ENCODE results near the gene ATP6V1G2.
A peak's percentile ranks its signal among the peaks of the same experiment; 100 is the strongest.

Gene ATP6V1G2

GRCh38 chr6:31575952-31576685 is 29.7 kb upstream of the ATP6V1G2 start:
- DNase-seq (ENCODE audit: low spot score) = no peak

DNA sequence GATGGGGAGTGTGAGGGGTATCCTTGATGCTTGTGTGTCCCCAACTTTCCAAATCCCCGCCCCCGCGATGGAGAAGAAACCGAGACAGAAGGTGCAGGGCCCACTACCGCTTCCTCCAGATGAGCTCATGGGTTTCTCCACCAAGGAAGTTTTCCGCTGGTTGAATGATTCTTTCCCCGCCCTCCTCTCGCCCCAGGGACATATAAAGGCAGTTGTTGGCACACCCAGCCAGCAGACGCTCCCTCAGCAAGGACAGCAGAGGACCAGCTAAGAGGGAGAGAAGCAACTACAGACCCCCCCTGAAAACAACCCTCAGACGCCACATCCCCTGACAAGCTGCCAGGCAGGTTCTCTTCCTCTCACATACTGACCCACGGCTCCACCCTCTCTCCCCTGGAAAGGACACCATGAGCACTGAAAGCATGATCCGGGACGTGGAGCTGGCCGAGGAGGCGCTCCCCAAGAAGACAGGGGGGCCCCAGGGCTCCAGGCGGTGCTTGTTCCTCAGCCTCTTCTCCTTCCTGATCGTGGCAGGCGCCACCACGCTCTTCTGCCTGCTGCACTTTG is 29.0 kb upstream of the ATP6V1G2 start, which contains the start of gene TNF:
Gene TNF (plus strand): TSS at position 231 of the 567 bp plus-strand sequence. CDS start 177 bp downstream, at position 408.
- DNase-seq (ENCODE audit: low spot score) = peak; percentile 79

GRCh38 chr6:31574106-31575061 is 28.0 kb upstream of the ATP6V1G2 start:
- no peak for DNase-seq (ENCODE audit: low spot score)

DNA sequence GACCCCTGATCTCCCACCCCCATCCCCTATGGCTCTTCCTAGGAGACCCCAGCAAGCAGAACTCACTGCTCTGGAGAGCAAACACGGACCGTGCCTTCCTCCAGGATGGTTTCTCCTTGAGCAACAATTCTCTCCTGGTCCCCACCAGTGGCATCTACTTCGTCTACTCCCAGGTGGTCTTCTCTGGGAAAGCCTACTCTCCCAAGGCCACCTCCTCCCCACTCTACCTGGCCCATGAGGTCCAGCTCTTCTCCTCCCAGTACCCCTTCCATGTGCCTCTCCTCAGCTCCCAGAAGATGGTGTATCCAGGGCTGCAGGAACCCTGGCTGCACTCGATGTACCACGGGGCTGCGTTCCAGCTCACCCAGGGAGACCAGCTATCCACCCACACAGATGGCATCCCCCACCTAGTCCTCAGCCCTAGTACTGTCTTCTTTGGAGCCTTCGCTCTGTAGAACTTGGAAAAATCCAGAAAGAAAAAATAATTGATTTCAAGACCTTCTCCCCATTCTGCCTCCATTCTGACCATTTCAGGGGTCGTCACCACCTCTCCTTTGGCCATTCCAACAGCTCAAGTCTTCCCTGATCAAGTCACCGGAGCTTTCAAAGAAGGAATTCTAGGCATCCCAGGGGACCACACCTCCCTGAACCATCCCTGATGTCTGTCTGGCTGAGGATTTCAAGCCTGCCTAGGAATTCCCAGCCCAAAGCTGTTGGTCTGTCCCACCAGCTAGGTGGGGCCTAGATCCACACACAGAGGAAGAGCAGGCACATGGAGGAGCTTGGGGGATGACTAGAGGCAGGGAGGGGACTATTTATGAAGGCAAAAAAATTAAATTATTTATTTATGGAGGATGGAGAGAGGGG is 27.1 kb upstream of the ATP6V1G2 start:
- DNase-seq (ENCODE audit: low spot score) = no peak

GRCh38 chr6:31572041-31572911 is 25.9 kb upstream of the ATP6V1G2 start, which contains the start of gene LTA:
Gene LTA, plus strand, starts transcription at chr6:31572289. Its CDS starts 454 bp downstream, at chr6:31572743.
- DNase-seq (ENCODE audit: low spot score) = peak; percentile 70

DNA sequence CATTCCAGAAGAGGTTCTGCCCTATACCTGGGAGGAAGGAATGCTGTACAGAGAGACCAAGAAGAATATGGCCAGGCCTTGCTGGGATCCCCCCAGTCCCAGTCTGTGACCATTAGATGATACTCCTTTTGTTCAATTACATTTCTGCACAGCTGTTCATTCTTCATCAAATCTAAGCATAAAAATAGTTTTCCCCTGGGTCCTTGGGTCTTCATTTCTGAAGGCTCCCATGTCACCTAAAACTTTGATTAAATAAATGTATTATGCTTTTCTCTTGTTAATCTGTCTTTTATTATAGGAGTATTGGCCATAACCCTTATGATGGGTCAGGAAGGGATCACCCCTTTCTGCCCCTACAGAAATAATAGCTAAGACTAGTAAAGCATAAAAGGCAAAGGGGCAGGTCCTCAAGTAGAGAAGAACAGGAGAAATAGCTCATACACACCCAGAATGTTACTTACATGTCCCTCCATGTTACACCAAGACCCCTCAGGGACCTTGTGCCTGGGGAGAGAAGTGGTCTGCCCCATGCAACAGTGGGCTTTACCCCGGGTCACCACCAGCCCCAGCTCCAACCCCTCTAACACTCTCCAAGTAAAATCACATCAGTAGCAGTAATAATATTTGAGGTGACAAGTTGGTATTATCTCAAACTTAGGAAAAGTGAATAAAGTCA is 23.6 kb upstream of the ATP6V1G2 start:
- no peak for DNase-seq (ENCODE audit: low spot score)

GRCh38 chr6:31568537-31568961 is 22.1 kb upstream of the ATP6V1G2 start:
- DNase-seq (ENCODE audit: low spot score) = peak; percentile 79

DNA sequence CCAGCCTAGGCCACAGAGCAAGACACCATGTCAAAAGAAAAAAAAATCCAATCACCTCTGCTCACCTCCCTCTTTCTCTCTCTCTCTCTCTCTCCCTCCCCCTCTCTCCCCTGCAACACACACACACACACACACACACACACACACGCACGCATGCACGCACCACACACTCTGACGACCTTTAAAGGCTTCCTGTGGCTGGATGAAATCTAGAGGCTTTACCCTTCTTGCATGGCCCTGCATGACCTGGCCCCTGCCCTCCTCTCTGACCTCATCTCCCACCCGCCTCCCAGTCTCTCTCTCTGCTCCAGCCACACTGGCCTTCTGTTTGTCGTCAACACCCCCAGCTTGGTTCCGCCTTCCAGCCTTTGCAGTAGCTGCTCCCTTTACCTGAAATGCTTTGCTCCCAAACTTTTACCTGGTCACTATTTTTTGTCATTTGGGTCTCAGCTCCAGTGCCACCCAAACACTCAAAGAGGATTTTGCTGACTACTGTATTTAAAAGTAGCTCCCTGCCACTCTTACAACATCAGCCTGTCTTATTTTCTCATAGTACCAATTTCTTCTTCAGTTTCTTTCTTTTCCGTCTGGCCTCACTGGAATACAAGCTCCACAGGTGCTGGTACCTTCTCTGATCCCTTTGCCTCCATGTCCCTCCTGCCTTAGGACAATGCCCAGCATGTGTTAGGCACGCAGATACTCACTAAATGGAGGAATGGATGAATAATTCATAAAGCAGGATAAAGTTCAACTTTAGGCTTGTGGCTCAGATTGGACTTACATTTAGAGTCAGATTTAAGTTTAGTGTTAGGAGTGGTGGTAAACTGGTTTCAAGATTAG is 21.3 kb upstream of the ATP6V1G2 start:
- no peak for DNase-seq (ENCODE audit: low spot score)

DNA sequence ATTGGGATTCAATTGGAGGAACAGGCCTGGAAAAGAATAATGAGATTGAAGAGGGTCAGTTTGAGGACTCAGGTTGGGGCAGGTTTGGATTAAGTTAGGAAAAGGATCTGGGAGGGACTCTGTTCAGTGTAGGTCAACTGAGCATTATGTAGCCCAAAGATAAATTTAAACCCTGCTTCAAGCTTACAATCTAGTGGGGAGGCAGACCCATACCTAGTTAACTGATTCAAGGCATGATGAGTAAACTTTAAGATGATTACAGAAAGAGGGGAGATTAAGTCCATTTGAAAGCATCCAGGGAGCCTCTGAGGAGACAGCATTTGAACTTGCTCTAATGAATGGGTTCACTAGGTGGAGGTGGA is 14.3 kb upstream of the ATP6V1G2 start:
- no peak for DNase-seq (ENCODE audit: low spot score)

- peak; percentile 63 for DNase-seq (ENCODE audit: low spot score)
Measured at GRCh38 chr6:31559958-31560696, 13.7 kb upstream of the ATP6V1G2 start.

GRCh38 chr6:31559606-31559957 is 13.2 kb upstream of the ATP6V1G2 start:
- DNase-seq (ENCODE audit: low spot score) = no peak

DNA sequence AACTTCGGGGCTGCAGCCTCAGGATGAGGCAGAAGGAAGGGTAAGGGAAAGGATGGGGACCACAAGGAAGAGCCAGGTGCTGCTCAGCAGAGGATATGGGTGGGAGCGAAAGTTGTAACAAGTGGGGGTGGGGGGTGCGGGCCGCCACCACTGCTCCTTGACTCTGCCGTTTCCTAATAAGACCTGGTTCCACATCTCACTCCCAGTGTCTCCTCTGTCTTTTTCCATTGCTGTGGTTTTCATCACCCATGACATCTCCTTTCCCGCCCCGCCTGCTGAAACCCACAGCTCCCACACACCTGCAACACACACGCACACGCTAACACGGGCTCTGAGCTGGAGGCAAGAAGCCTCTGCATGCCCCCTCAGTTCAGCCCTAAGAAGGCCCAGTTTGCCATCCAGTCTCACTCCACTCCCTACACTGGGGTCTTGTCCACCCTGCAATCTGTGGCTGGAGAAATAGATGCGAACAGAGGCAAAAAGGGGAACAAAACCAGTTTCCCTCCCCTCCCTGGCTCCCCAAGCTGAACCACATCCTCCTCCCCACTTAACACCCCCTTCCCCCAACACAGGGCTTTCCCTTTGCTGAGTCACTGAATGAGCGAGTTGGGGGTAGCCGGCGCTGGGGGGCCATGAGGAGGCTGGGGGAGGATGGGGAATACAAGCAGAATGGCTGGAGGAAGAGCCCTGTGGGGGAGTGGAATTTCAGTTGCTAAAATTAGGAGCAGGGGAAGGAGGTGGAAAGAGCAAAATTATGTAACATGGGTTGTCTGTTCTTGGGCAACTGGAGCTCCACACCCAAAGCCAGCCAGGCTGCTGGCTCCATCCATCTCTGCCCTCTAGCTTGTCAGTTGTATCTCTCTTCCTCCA is 12.5 kb upstream of the ATP6V1G2 start:
- peak; percentile 73 for DNase-seq (ENCODE audit: low spot score)

GRCh38 chr6:31558318-31558625 is 11.9 kb upstream of the ATP6V1G2 start:
- no peak for DNase-seq (ENCODE audit: low spot score)

GRCh38 chr6:31557443-31558317 is 11.3 kb upstream of the ATP6V1G2 start:
- no peak for DNase-seq (ENCODE audit: low spot score)

- DNase-seq (ENCODE audit: low spot score) = no peak
Measured at GRCh38 chr6:31556307-31556706, 9.9 kb upstream of the ATP6V1G2 start.

- peak; percentile 53 for DNase-seq (ENCODE audit: low spot score)
Measured at GRCh38 chr6:31551371-31551770, 5.0 kb upstream of the ATP6V1G2 start.

GRCh38 chr6:31548544-31548873 is 2.1 kb upstream of the ATP6V1G2 start:
- no peak for DNase-seq (ENCODE audit: low spot score)

All from germinal center (tissue), 1 donor.